ENCODE measurements around the gene FILIP1L.

DNA sequence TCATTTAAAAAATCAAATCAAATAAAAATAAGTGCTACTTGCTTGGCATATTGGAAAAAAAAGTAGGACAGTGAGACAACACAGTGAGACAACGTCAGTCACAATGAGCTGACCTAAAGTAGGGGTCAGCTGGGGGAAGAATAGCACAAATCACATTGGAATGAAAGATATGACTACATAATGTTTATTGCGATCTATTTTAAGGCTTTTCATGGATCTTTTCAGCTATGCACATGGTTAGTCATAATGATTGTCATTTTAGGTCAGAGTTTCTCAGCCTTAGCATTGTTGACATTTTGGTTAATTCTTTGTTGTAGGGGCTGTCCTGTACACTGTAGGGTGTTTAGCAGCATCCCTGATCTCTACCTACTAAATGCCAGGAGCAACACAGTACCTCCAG, 252.1 kb downstream of the FILIP1L start:
- TF ChIP-seq CTCF (conservative IDR thresholded peaks at IDR 0.05; ENCODE audit: low read length), result no peak
- no peak for TF ChIP-seq EZH2phosphoT487 (IDR thresholded peaks at IDR 0.05; ENCODE audit: borderline replicate concordance)

Measured in Loucy (cell line).